SU-DHL-6 (cell line): ENCODE measurements around the gene CACNA2D4.

ENCODE experiments used
- CTCF ChIP-seq: fragments of 200-600 bp; sonication (generic); IDR thresholded peaks from one replicate; pipeline ENCODE4 v1.5.1; 2017; ENCODE audit warnings: antibody characterized with exemption, mild to moderate bottlenecking, low read length, moderate library complexity; ENCODE audit not compliant: insufficient read depth, poor library complexity, severe bottlenecking
- EZH2phosphoT487 ChIP-seq: fragments of 200-600 bp; sonication (generic), shearing (Covaris generic); conservative IDR thresholded peaks from 2 replicates; pipeline ENCODE4 v1.6.1; 2018; ENCODE audit warnings: mild to moderate bottlenecking, antibody characterized with exemption, low read length, moderate library complexity, mixed read lengths

GRCh38 chr12:1844661-1845409 is 73.6 kb downstream of the CACNA2D4 start:
- TF ChIP-seq CTCF (no peak), EZH2phosphoT487 (no peak)
